Hematopoietic multipotent progenitor cell treated with erythropoietin and hydrocortisone succinate and interleukin-3 and kit ligand, for 6 days (in vitro differentiated cells): ENCODE measurements around the gene SMAD4.
A peak's percentile ranks its signal among the peaks of the same experiment; 100 is the strongest.

ENCODE experiments used
- DNase-seq: peaks from one replicate; pipeline ENCODE4 v3.0.0-alpha.2; 2015

The SMAD4 gene

DNA sequence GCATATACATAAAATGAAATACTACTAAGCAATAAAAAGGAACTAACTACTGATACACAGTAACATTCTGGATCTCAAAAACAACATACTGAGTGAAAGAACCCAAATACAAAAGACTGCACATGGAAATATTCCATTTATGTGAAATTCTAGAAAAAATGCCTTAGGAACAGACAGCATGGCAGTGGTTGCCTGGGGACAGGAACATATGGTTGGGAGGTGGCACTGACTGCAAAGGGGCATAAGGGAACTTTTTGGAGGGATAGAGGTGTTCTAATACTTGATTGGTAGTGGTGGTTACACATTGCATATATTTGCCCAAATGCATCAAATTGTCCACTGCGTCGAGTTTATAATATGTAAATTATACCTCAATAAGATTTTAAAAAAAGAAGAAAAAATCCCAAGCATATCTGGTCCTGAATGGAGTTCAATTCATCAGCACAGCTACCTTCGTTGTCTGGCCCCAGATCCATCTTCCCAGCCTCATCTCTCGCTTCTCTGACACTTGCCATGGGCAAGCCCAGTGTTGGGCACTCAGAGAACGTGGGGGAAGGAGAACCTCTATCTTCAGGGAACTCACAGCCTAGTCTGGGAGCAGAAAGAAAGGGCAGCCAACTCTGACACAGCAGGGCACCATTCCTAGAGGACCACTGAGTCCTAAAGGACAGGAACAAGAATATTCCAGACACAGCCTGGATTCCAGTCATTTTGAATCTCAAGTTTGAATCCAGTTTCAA lies 8.6 kb upstream of the SMAD4 start:
- no peak for DNase-seq

GRCh38 chr18:51025512-51025911 lies 4.5 kb upstream of the SMAD4 start:
- DNase-seq, result no peak

DNA sequence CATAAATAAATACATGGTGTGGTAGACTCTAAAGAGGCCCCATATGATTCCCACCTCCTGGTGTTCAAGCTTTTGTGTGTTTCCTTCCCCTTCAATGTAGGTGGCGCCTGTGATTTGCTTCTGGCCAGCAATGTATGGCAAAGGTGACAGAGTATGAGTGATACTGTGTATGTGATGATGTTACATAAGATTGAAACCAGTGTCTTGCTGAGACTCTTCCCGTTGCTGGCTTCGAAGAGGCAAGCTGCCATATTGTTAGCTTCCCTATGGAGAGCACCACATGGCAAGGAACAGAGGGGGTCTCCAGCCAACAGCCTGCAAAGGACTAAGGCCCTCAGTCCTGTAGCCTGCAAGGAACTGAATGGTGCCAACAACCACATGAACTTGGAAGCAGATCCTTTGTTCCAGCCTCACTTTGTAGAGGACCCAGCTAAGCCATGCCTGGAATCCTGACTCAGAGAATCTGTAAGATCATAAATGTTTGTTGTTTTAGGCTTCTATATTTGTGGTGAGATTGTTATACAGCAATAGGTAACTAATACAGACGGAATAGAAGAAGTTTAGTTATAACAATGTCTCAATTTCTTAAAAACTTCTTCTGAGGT lies 1.7 kb upstream of the SMAD4 start:
- peak; percentile 50 for DNase-seq

- no peak for DNase-seq
Measured at GRCh38 chr18:51029378-51029693, 677 bp upstream of the SMAD4 start.

DNA sequence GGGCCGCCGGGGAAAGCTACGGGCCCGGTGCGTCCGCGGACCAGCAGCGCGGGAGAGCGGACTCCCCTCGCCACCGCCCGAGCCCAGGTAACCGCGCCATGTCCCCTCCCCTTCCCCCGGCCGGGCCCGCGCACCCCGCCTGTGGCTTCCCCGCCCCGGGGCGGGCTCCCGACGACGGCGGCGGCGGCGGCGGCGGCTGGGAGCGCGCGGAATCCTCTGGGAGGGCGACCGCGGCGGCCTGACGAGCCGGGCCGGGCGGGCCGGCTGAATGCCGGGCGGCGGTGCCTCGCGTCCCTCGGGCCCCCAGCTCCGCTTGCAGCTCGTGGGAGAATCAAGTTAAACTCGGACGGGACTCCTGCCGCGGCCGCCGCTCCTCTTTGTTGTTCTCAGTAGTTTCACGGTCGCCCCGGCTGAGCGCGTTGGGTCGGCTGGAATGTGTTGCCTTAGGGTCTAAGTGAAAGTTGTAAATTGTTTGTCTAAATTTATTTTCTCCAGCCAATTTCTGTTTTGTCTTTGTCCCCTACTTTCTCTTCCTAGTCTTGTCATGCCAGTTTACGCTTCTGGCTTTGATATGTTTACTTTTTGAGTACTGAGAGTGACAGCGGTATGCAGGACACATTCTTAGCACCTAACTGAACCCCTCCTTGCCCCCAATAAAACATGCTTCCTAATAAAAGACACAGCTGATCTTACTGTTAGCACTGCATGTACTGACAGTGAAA lies 685 bp downstream of the SMAD4 start:
- peak; percentile 73 for DNase-seq

- DNase-seq, result no peak
Measured at GRCh38 chr18:51032193-51032592, 2.2 kb downstream of the SMAD4 start.

DNA sequence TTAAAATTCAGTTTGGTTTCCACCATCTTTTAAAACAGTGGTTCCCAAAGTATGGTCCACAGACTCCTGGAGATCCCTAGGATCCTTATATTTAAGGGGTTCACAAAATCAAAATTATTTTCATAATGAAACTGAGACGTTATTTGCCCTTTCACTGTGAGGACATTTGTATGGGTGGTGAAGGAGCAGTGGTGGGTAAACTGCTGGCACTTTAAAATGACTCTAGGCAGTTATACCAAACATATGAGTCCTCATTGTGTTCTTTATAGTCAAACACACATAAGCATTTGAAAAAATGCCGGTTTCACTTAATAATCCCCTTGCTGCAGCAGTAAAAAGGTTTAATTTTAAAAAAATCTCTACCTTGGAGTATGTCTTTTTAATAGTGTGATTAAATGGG lies 7.2 kb downstream of the SMAD4 start:
- DNase-seq, result no peak

DNA sequence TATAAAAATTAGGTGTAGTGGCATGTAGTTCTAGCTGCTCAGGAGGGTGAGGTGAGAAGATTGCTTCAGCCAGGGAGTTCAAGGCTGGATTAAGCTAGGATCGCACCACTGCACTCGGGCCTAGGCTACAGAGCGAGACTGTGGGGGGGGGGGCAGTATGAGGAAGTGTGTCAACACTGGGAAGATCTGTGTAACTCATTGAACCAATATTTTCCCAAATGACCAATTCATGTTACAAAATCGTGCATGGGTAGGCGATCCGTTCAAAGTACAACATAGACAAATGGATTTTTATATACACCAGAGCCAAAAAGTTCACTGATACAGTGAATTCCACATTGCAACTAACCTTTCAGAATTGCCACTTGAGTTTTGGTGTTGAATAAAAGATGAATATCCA lies 8.1 kb downstream of the SMAD4 start:
- no peak for DNase-seq

- DNase-seq, result peak; percentile 42
Measured at GRCh38 chr18:51039138-51040112, 9.4 kb downstream of the SMAD4 start.

DNA sequence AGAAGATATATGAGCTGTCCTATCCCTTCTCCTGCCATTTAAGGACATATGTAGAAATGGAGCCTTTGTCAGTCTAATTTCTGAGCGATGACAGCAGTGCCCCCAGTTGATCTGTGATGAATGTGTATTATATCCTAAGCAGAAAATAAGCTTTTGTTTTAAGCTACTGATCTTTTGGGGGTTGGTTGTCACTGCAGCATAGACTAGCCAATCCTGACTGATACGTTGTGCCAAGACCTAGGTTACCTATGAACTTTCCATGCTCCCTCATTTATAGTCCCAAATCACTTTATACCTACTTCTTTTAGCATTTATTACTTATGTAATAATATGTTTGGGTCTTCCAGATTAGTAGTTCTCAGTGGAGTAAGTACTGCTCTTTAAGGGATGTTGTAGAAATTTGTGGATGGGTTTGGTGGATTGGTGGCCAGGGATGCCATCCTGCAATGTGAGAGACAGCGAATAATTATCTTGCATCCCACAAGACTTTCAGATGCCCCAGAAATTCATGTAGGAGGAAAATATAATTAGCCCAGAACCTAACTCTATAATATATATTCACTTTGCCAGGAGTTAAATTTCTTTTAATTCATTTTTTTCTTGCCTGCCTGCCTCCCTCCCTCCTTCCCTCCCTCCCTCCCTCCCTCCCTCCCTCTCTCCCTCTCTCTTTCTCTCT lies 11.8 kb downstream of the SMAD4 start:
- no peak for DNase-seq

- DNase-seq, result peak; percentile 35
Measured at GRCh38 chr18:51044928-51045585, 15.0 kb downstream of the SMAD4 start.

GRCh38 chr18:51048190-51048589 lies 18.2 kb downstream of the SMAD4 start:
- no peak for DNase-seq

GRCh38 chr18:51049137-51049536 lies 19.1 kb downstream of the SMAD4 start:
- no peak for DNase-seq

DNA sequence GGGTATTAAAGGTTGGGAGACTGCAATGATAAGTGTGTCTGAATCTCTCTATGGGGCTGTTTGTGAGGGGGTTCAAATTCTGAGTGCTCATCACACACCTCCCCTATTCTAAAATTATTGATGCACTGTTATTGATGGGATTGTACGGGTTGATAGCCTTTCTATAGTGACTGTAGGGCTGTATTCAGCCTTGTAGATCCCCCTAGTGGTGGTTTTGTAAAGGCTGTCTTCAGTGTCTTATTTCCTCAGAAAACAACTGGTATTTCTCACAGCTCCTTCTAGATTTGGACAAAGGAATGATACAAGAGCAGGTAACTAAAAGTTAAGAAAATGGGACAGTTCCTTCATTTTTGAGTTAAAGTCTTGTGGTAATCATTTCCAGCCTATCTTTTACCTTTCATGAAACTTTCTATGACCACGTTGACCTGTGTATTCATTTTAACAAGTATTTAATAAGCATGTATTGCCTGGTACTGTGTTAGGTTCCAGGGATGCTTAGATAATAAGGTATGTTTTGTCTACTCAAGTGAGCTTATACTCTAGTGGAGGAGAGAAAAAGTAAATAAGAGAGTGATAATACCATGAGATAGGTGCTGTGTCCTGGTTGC lies 21.2 kb downstream of the SMAD4 start:
- DNase-seq, result peak; percentile 91

- DNase-seq, result no peak
Measured at GRCh38 chr18:51053814-51054213, 23.8 kb downstream of the SMAD4 start.

- no peak for DNase-seq
Measured at GRCh38 chr18:51054764-51055163, 24.8 kb downstream of the SMAD4 start.

GRCh38 chr18:51059969-51060368 lies 30.0 kb downstream of the SMAD4 start:
- DNase-seq, result no peak

GRCh38 chr18:51064256-51064655 lies 34.2 kb downstream of the SMAD4 start:
- no peak for DNase-seq

- DNase-seq, result no peak
Measured at GRCh38 chr18:51066273-51066672, 36.3 kb downstream of the SMAD4 start.

DNA sequence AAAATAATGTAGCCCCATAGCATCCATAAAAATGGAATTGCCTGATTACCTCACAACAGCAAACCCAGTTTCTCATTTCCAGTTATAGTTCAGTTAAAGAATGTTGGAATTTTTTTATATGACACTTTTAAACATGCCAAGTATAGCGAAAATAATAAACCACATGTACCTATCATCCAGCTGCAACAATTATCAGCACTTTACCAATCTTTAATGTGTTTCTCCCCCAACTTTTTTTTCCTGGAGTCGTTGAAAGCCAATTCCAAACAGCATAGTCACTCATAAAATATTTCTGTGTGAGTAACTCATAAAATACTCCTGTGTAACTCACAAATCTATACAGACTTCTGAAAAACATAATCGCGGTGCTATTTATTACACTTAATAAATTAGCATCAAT lies 38.1 kb downstream of the SMAD4 start:
- no peak for DNase-seq

DNA sequence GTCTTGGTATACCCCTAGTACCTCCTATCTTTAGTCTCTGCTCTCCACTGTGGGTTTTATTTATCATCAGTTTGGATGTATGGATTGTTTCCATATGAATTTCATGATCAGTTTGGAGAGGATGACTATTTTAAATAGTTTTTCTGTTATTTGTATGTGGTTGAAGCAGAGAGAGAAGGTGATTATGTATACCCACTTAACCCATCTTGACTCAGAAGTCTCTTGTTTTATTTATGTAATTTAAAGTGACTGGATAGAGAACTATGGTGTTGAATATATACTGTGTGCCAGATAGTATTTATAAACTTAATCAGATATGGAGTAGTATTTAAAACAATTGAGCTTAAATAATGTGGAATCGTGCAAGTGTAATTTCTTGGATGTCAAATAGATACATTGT lies 39.9 kb downstream of the SMAD4 start:
- no peak for DNase-seq

DNA sequence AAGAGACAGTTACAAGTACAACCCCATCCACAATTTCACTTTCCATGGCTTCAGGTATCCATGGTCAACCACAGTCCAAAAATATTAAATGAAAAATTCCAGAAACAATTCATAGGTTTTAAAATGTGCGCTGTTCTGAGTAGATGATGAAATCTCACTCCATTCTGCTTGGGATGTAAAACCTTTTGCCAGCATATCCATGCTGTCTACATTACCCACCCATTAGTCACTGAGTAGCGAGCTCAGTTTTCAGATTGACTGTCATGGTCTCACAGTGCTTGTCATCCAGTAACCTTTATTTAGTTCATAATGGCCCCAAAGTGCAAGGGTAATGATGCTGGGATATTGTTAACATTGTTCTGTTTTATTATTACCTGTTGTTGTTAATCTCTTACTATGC lies 40.5 kb downstream of the SMAD4 start:
- no peak for DNase-seq
